ENCODE data around the gene RASGRF2.

DNA sequence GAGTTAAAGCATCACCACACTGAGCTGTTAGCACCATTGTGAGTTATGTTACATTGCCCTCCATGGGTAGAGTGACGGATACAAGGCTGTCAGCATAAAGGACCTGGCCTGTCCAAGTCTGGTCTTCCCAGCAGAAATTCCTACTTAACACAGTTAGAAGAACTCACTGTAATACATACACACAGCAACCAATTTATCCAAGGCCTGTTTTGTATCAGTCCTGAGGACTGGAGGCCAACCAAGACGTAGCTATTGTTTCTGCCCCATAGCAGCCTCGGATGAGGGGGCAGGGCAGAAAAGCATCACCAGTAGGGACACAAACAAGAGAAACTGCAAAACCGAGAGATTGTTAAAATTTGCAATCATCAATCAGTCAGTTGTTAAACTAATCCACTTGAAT is 206.9 kb downstream of the RASGRF2 start:
- no peak for TF ChIP-seq EP300 (IDR thresholded peaks at IDR 0.05; ENCODE audit: borderline replicate concordance in 1 of 2, low read depth in 2 of 2, low read length in 2 of 2)
- no peak for TF ChIP-seq SRF (IDR thresholded peaks at IDR 0.05; ENCODE audit: low read depth, low read length)
- no peak for TF ChIP-seq POLR2A (IDR thresholded peaks at IDR 0.05; ENCODE audit: control extremely low read depth in 1 of 2, low read depth in 2 of 2, low read length in 2 of 2)
- TF ChIP-seq SIN3A (conservative IDR thresholded peaks at IDR 0.05 in 1 of 2, IDR thresholded peaks at IDR 0.05 in 1 of 2; ENCODE audit: low read depth in 1 of 2, low read length in 2 of 2), result no peak
- no peak for TF ChIP-seq NRF1 (IDR thresholded peaks at IDR 0.05; ENCODE audit: low read depth, low read length)
- no peak for TF ChIP-seq TAF1 (IDR thresholded peaks at IDR 0.05; ENCODE audit: low read depth, low read length)
- no peak for TF ChIP-seq NANOG (IDR thresholded peaks at IDR 0.05; ENCODE audit: insufficient read depth, low read depth, low read length, poor library complexity, severe bottlenecking)
- TF ChIP-seq HDAC6 (IDR thresholded peaks at IDR 0.05; ENCODE audit: low read depth, low read length), result no peak
- TF ChIP-seq, protein P1, sequence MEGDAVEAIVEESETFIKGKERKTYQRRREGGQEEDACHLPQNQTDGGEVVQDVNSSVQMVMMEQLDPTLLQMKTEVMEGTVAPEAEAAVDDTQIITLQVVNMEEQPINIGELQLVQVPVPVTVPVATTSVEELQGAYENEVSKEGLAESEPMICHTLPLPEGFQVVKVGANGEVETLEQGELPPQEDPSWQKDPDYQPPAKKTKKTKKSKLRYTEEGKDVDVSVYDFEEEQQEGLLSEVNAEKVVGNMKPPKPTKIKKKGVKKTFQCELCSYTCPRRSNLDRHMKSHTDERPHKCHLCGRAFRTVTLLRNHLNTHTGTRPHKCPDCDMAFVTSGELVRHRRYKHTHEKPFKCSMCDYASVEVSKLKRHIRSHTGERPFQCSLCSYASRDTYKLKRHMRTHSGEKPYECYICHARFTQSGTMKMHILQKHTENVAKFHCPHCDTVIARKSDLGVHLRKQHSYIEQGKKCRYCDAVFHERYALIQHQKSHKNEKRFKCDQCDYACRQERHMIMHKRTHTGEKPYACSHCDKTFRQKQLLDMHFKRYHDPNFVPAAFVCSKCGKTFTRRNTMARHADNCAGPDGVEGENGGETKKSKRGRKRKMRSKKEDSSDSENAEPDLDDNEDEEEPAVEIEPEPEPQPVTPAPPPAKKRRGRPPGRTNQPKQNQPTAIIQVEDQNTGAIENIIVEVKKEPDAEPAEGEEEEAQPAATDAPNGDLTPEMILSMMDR (IDR thresholded peaks at IDR 0.05; ENCODE audit: control extremely low read depth in 1 of 3, insufficient read depth in 1 of 3, low read depth in 1 of 3, low read length in 3 of 3), result no peak

Data from H1 (cell line).